ENCODE data around the gene GRN. TPM values are rescaled to one million over a fixed set of nuclear protein-coding genes. Genes with fewer than 3 reads are reported as not detected.

GRN gene
- total RNA-seq, 4 donors from 2014 or later, result 294 to 451 (median 340) TPM

GRCh38 chr17:44356241-44356640 lies 11.1 kb downstream of the GRN start:
- Histone ChIP-seq H3K27me3 (no peaks in the 10 kb centered on the region), H3K4me3 (no peak overlapping the region), H3K36me3 (peaks cover 22% of the 10 kb centered on the region), H3K27ac (no peak overlapping the region), H3K4me1 (peaks cover 10% of the 10 kb centered on the region), H3K9me3 (no peaks in the 10 kb centered on the region)
- no peak for TF ChIP-seq POLR2AphosphoS5 (IDR thresholded peaks at IDR 0.05)
- TF ChIP-seq POLR2A (IDR thresholded peaks at IDR 0.05), result no peak
- TF ChIP-seq EP300 (IDR thresholded peaks at IDR 0.05), result no peak
- TF ChIP-seq CTCF (IDR thresholded peaks at IDR 0.05), result no peak
- 81% methylated on average over 7 of the region's 11 CpGs for WGBS
- peak in 1 of 2 donors; percentile 63 for DNase-seq (ENCODE audit: low spot score in 2 of 2)

- no peaks in the 10 kb centered on the region for H3K9me3 ChIP-seq
Observed at GRCh38 chr17:44358066-44358465, 13.0 kb downstream of the GRN start.

DNA sequence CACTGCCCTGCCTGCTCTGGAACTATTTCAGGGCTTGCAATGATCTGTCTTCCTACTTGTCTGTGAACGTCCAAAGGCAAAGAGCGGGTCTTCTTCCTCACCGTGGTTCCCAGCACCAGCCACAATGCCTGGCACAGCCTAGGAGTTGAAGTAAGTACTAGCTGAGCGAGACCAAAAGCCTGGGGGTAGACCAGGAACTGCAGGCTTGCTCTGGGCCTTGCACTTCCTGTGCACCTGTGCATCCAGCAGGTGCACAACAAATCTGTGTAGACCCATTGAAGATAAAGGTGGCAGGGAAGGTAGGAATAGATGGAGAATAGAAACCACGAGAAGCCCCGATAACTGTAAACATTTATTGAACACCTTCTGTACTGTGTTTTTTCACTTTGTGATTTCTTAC lies 13.9 kb downstream of the GRN start:
- H3K27me3 ChIP-seq, result peaks cover 6% of the 10 kb centered on the region
- 65% methylated on average over 6 of the region's 6 CpGs for WGBS
- TF ChIP-seq POLR2AphosphoS5 (IDR thresholded peaks at IDR 0.05), result no peak
- no peak for TF ChIP-seq CTCF (IDR thresholded peaks at IDR 0.05)
- no peak for TF ChIP-seq POLR2A (IDR thresholded peaks at IDR 0.05)
- TF ChIP-seq EP300 (IDR thresholded peaks at IDR 0.05), result no peak

More at GRCh38 chr17:44358066-44358465, 13.0 kb downstream of the GRN start:
- H3K27ac ChIP-seq, result no peak overlapping the region
- no peak for TF ChIP-seq POLR2A (IDR thresholded peaks at IDR 0.05)
- no peak for TF ChIP-seq POLR2AphosphoS5 (IDR thresholded peaks at IDR 0.05)
- TF ChIP-seq CTCF (IDR thresholded peaks at IDR 0.05), result no peak
- no peak for TF ChIP-seq EP300 (IDR thresholded peaks at IDR 0.05)
- peaks cover 19% of the 10 kb centered on the region for H3K4me1 ChIP-seq
- DNase-seq (ENCODE audit: low spot score in 2 of 2), result peak in 1 of 2 donors; percentile 64
- peaks cover 6% of the 10 kb centered on the region for H3K27me3 ChIP-seq
- 82% methylated on average over 9 of the region's 9 CpGs for WGBS
- H3K4me3 ChIP-seq, result no peak overlapping the region
- H3K36me3 ChIP-seq, result peaks cover 4% of the 10 kb centered on the region

DNA sequence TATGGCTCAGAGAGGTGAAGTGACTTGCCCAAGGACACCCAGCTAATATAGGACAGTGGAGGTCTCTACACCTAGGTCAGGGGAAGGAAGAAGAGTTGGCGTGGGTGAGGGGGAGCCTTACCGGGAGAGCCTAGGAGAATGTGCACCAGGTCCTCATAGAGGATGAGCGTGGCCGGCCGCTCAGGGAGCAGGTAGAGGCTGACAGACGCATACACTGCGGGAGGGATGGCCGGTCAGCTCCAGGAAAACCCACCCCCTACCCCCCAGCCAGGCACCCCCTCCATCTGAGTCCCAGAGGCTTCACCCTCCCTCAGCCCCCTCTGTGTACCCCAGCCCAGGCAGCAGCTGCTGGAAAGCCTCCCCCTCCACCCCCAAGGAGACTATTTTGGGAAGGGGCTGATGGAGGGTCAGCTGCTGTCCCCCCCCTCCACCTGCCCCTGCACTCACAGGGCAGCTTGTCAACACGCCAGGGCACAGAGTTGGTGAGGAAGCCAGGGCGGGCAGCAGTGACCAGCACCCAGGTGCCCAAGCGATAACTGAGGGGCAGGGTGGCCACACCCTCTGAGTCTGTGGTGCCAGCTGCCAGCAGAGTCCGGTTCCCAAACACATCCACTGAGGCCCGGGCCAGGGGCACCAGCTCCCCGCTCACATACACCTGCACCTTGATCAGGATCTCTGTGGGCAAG lies 14.5 kb downstream of the GRN start:
- 71% methylated on average over 8 of the region's 14 CpGs for WGBS
- Histone ChIP-seq H3K36me3 (no peaks in the 10 kb centered on the region), H3K4me3 (no peak overlapping the region), H3K9me3 (no peaks in the 10 kb centered on the region), H3K27me3 (peaks cover 6% of the 10 kb centered on the region), H3K27ac (no peak overlapping the region), H3K4me1 (peaks cover 20% of the 10 kb centered on the region)
- TF ChIP-seq POLR2AphosphoS5 (IDR thresholded peaks at IDR 0.05) (no peak), EP300 (IDR thresholded peaks at IDR 0.05) (no peak), CTCF (IDR thresholded peaks at IDR 0.05) (no peak)
- DNase-seq (ENCODE audit: low spot score in 2 of 2), result no peak

More for the DNA sequence above, 13.9 kb downstream of the GRN start:
- no peak overlapping the region for H3K4me3 ChIP-seq
- no peak for DNase-seq (ENCODE audit: low spot score in 2 of 2)
- H3K4me1 ChIP-seq, result peaks cover 21% of the 10 kb centered on the region
- H3K36me3 ChIP-seq, result no peaks in the 10 kb centered on the region
- H3K27ac ChIP-seq, result no peak overlapping the region
- H3K9me3 ChIP-seq, result no peaks in the 10 kb centered on the region

DNA sequence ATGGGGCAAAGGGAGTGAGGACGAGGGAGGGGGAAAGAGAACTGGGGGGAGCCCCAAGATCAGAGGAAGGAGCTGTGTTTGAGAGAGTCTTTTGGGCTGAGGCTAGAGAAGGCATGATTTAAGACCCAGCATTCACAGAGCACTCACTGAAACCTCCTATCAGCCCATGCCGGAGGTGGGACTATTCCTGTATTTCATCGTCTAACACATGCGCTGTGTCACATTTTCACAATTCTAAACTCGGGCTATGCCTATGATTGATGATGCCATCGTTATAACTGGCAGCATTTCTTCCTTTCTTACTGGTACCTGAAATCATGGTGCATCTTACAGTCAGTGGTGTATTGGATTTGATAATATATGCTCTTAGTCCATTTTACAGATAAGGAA lies 15.0 kb downstream of the GRN start:
- TF ChIP-seq CTCF (IDR thresholded peaks at IDR 0.05), result no peak
- TF ChIP-seq EP300 (IDR thresholded peaks at IDR 0.05), result no peak
- no peak for TF ChIP-seq POLR2A (IDR thresholded peaks at IDR 0.05)
- no peak for TF ChIP-seq POLR2AphosphoS5 (IDR thresholded peaks at IDR 0.05)
- Histone ChIP-seq H3K27me3 (peaks cover 6% of the 10 kb centered on the region), H3K36me3 (no peaks in the 10 kb centered on the region), H3K4me1 (peaks cover 19% of the 10 kb centered on the region), H3K4me3 (no peak overlapping the region), H3K9me3 (no peaks in the 10 kb centered on the region), H3K27ac (no peak overlapping the region)
- WGBS, result 53% methylated on average over 6 of the region's 6 CpGs
- no peak for DNase-seq (ENCODE audit: low spot score in 2 of 2)

Measured in suprapubic skin (tissue), 4 donors.